H9 (cell line): ENCODE results near the gene VOPP1. TPM values are rescaled to one million over a fixed set of nuclear protein-coding genes. Genes with fewer than 3 reads are reported as not detected.
A peak's percentile ranks its signal among the peaks of the same experiment; 100 is the strongest.

Experiments
- DNase-seq: peaks from one replicate; pipeline ENCODE4 v3.0.0-alpha.2; 2017
- H2AFZ ChIP-seq: one replicate; pipeline ENCODE4 v1.6.1; 2013; ENCODE audit warnings: mild to moderate bottlenecking, low read length, control low read depth, moderate library complexity
- H2AK5ac ChIP-seq: 2 replicates; pipeline ENCODE4 v1.6.1; 2013; ENCODE audit warnings: low read length, control low read depth, mixed read lengths; ENCODE audit not compliant: insufficient read length
- H2BK120ac ChIP-seq: one replicate; pipeline ENCODE4 v1.6.1; 2013; ENCODE audit warnings: low read depth, mild to moderate bottlenecking, low read length, control low read depth, inconsistent platforms; ENCODE audit not compliant: poor library complexity, severe bottlenecking
- H2BK12ac ChIP-seq: 2 replicates; pipeline ENCODE4 v1.6.1; 2013; ENCODE audit warnings: low read length, control low read depth, mixed read lengths, low read depth; ENCODE audit not compliant: insufficient read length
- H2BK15ac ChIP-seq: 2 replicates; pipeline ENCODE4 v1.6.1; 2013; ENCODE audit warnings: low read depth, low read length, control low read depth
- H2BK20ac ChIP-seq: one replicate; pipeline ENCODE4 v1.6.1; 2013; ENCODE audit warnings: low read depth, mild to moderate bottlenecking, low read length, control low read depth, inconsistent platforms; ENCODE audit not compliant: poor library complexity, severe bottlenecking
- H2BK5ac ChIP-seq: 2 replicates; pipeline ENCODE4 v1.6.1; 2013; ENCODE audit warnings: low read length, control low read depth, mixed read lengths; ENCODE audit not compliant: insufficient read length
- H3K14ac ChIP-seq: 2 replicates; pipeline ENCODE4 v1.6.1; 2013; ENCODE audit warnings: low read length, control low read depth; ENCODE audit not compliant: insufficient read depth
- H3K18ac ChIP-seq: 2 replicates; pipeline ENCODE4 v1.6.1; 2013; ENCODE audit warnings: low read depth, mild to moderate bottlenecking, mixed read lengths, low read length, control low read depth; ENCODE audit not compliant: insufficient read length
- H3K23ac ChIP-seq: 2 replicates; pipeline ENCODE4 v1.6.1; 2013; ENCODE audit warnings: low read length, control low read depth, mixed read lengths, low read depth; ENCODE audit not compliant: insufficient read length
- H3K23me2 ChIP-seq: 2 replicates; pipeline ENCODE4 v1.6.1; 2013; ENCODE audit warnings: low read depth, mild to moderate bottlenecking, mixed read lengths, low read length, control low read depth; ENCODE audit not compliant: insufficient read length, poor library complexity, severe bottlenecking
- H3K27ac ChIP-seq: 2 replicates; pipeline ENCODE4 v1.5.1; 2013; ENCODE audit warnings: low read length, control low read depth, mixed read lengths, low read depth; ENCODE audit not compliant: insufficient read length
- H3K27me3 ChIP-seq: 2 replicates; pipeline ENCODE4 v1.6.1; 2013; ENCODE audit warnings: low read length, control low read depth, inconsistent platforms; ENCODE audit not compliant: insufficient read depth
- H3K4ac ChIP-seq: 2 replicates; pipeline ENCODE4 v1.6.1; 2013; ENCODE audit warnings: low read depth, mild to moderate bottlenecking, control low read depth, inconsistent platforms, low read length, moderate library complexity
- H3K4me1 ChIP-seq: 2 replicates; pipeline ENCODE4 v1.6.1; 2013; ENCODE audit warnings: low read length, control low read depth, inconsistent platforms; ENCODE audit not compliant: insufficient read depth
- H3K4me2 ChIP-seq: 2 replicates; pipeline ENCODE4 v1.6.1; 2013; ENCODE audit warnings: low read length, control low read depth, mixed read lengths; ENCODE audit not compliant: insufficient read length, insufficient read depth
- H3K56ac ChIP-seq: 2 replicates; pipeline ENCODE4 v1.6.1; 2013; ENCODE audit warnings: low read depth, mild to moderate bottlenecking, mixed read lengths, low read length, control low read depth; ENCODE audit not compliant: insufficient read length
- H3K79me1 ChIP-seq: 2 replicates; pipeline ENCODE4 v1.6.1; 2013; ENCODE audit warnings: low read depth, mild to moderate bottlenecking, moderate library complexity, low read length, control low read depth, inconsistent platforms; ENCODE audit not compliant: insufficient read depth, poor library complexity, severe bottlenecking
- H3K79me2 ChIP-seq: 2 replicates; pipeline ENCODE4 v1.6.1; 2013; ENCODE audit warnings: low read length, control low read depth, inconsistent platforms; ENCODE audit not compliant: insufficient read depth
- H3K9ac ChIP-seq: 2 replicates; pipeline ENCODE4 v1.6.1; 2013; ENCODE audit warnings: low read length, control low read depth, mixed read lengths; ENCODE audit not compliant: insufficient read length; ENCODE audit errors: extremely low read depth
- H3K9me3 ChIP-seq: one replicate; pipeline ENCODE4 v1.6.1; 2013; ENCODE audit warnings: low read depth, low read length, inconsistent platforms; ENCODE audit not compliant: control insufficient read depth
- H3T11ph ChIP-seq: one replicate; pipeline ENCODE4 v1.6.1; 2013; ENCODE audit warnings: mild to moderate bottlenecking, low read length, control low read depth, inconsistent platforms
- H4K20me1 ChIP-seq: one replicate; pipeline ENCODE4 v1.6.1; 2013; ENCODE audit not compliant: control insufficient read depth, insufficient read length, insufficient read depth
- H4K5ac ChIP-seq: 2 replicates; pipeline ENCODE4 v1.6.1; 2013; ENCODE audit warnings: low read depth, mild to moderate bottlenecking, mixed read lengths, low read length, control low read depth; ENCODE audit not compliant: insufficient read length
- H4K8ac ChIP-seq: replicated peaks from 2 replicates; pipeline ENCODE4 v1.6.1; 2013; ENCODE audit warnings: low read length, control low read depth, mixed read lengths, low read depth; ENCODE audit not compliant: insufficient read length
- H4K91ac ChIP-seq: 2 replicates; pipeline ENCODE4 v1.6.1; 2013; ENCODE audit warnings: low read depth, mild to moderate bottlenecking, moderate library complexity, mixed read lengths, low read length, control low read depth; ENCODE audit not compliant: insufficient read length
- H3K27ac Mint-ChIP-seq, 3 experiments: 2 replicates in 2 of 3; 3 replicates in 1 of 3; pipeline ENCODE4 v1.8.0; 2020 to 2021; ENCODE audit warnings: mixed read lengths in 3 of 3, mild to moderate bottlenecking in 1 of 3, moderate library complexity in 1 of 3
- H3K27me3 Mint-ChIP-seq: 2 replicates; pipeline ENCODE4 v1.8.0; 2021; ENCODE audit warnings: low read depth, mild to moderate bottlenecking, moderate library complexity, mixed read lengths
- H3K36me3 Mint-ChIP-seq, 3 experiments: 2 replicates in 2 of 3; 3 replicates in 1 of 3; pipeline ENCODE4 v1.8.0; 2020 to 2021; ENCODE audit warnings: low read depth in 3 of 3, mixed read lengths in 3 of 3; ENCODE audit not compliant: insufficient read depth in 1 of 3
- H3K4me1 Mint-ChIP-seq, 2 experiments: 2 replicates each; pipeline ENCODE4 v1.8.0; 2020; ENCODE audit warnings: mixed read lengths in 2 of 2
- H3K4me3 Mint-ChIP-seq, 2 experiments: 2 replicates in 1 of 2; 3 replicates in 1 of 2; pipeline ENCODE4 v1.8.0; 2020 to 2021; ENCODE audit warnings: mild to moderate bottlenecking in 2 of 2, mixed read lengths in 2 of 2, moderate library complexity in 1 of 2
- H3K9me3 Mint-ChIP-seq, 2 experiments: 2 replicates in 1 of 2; 3 replicates in 1 of 2; pipeline ENCODE4 v1.8.0; 2020; ENCODE audit warnings: mild to moderate bottlenecking in 2 of 2, mixed read lengths in 2 of 2, moderate library complexity in 1 of 2
- WGBS: extraction: QIAGEN DNeasy Blood & Tissue Kit; methylation state at CpG from one replicate; pipeline ENCODE4 v1.1.7; 2013; ENCODE audit warnings: missing lambda C conversion rate, low lambda C conversion rate, mixed read lengths; ENCODE audit not compliant: insufficient read length; ENCODE audit errors: extremely low coverage; 5-methylcytosine and 5-hydroxymethylcytosine counted together
- total RNA-seq: library from RNA; stranded (reverse); gene quantifications from 2 replicates; pipeline ENCODE4 v1.2.1, GENCODE V29; 2021
- TF ChIP-seq, protein P1 (sequence below): fragments of 200-600 bp; sonication (generic); conservative IDR thresholded peaks from 3 replicates; pipeline ENCODE4 v1.8.0; 2021; ENCODE audit warnings: antibody characterized with exemption, mild to moderate bottlenecking

The VOPP1 gene
- total RNA-seq, 1 experiment from 2014 or later = 55.7 TPM

DNA sequence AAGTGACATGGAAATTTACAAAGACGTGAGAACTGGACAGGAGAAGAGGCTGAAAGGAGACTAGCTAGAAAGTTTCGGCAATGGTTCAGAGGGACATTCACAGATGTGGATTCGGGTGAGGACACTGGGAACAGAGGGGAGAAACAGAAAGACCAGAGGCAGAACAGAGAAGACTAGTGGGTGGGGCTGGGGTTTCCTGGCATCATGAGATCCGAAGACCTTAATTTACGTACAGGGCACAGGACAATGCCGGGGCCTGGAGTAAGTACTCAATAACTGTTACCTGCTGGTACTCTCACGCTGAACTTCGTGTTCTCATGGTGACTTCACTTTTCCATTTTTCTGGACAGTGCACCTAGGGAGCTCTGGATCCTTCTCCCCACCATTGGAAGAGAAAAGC lies 53.5 kb downstream of the VOPP1 start:
- no peak overlapping the region for H3K4me3 Mint-ChIP-seq
- no CpG with 5 or more reads among the region's 8 CpGs for WGBS
- no peak overlapping the region for H2BK20ac ChIP-seq
- H2BK5ac ChIP-seq = no peak overlapping the region
- H3K18ac ChIP-seq = no peak overlapping the region
- H4K8ac ChIP-seq = no peak overlapping the region
- H3K4me1 Mint-ChIP-seq = peaks cover 29 to 35% of the 10 kb centered on the region in 2 experiments
- H3K23me2 ChIP-seq = no peaks in the 10 kb centered on the region
- H3K9me3 ChIP-seq = no peaks in the 10 kb centered on the region
- no peak for DNase-seq
- H2AK5ac ChIP-seq = no peak overlapping the region
- no peak overlapping the region for H3T11ph ChIP-seq
- no peak overlapping the region for H2BK12ac ChIP-seq
- H3K4me2 ChIP-seq = no peak overlapping the region
- H3K79me1 ChIP-seq = no peaks in the 10 kb centered on the region
- H3K27me3 Mint-ChIP-seq = no peaks in the 10 kb centered on the region
- H3K23ac ChIP-seq = no peak overlapping the region
- peak overlapping the region in 1 of 3 experiments; percentile 6; a peak in 1 of 7 replicates for H3K27ac Mint-ChIP-seq
- no peaks in the 10 kb centered on the region for H3K27me3 ChIP-seq
- H4K5ac ChIP-seq = no peak overlapping the region
- H4K91ac ChIP-seq = no peak overlapping the region
- no peak overlapping the region for H2BK15ac ChIP-seq
- no peak overlapping the region for H3K9ac ChIP-seq
- H3K9me3 Mint-ChIP-seq = no peaks in the 10 kb centered on the region
- H4K20me1 ChIP-seq = no peaks in the 10 kb centered on the region
- H3K56ac ChIP-seq = no peak overlapping the region
- no peak overlapping the region for H2AFZ ChIP-seq
- H3K79me2 ChIP-seq = no peaks in the 10 kb centered on the region; the same call in 1 of the 2 replicates
- H3K4me1 ChIP-seq = peaks cover 2% of the 10 kb centered on the region; the same call in 1 of the 2 replicates
- no peak overlapping the region for H3K4ac ChIP-seq
- H2BK120ac ChIP-seq = no peak overlapping the region
- H3K27ac ChIP-seq = no peak overlapping the region
- H3K14ac ChIP-seq = no peak overlapping the region
- H3K36me3 Mint-ChIP-seq = peaks cover 14 to 43% (median 26%) of the 10 kb centered on the region in 3 experiments; a peak in 6 of 7 replicates
- TF ChIP-seq, protein P1, sequence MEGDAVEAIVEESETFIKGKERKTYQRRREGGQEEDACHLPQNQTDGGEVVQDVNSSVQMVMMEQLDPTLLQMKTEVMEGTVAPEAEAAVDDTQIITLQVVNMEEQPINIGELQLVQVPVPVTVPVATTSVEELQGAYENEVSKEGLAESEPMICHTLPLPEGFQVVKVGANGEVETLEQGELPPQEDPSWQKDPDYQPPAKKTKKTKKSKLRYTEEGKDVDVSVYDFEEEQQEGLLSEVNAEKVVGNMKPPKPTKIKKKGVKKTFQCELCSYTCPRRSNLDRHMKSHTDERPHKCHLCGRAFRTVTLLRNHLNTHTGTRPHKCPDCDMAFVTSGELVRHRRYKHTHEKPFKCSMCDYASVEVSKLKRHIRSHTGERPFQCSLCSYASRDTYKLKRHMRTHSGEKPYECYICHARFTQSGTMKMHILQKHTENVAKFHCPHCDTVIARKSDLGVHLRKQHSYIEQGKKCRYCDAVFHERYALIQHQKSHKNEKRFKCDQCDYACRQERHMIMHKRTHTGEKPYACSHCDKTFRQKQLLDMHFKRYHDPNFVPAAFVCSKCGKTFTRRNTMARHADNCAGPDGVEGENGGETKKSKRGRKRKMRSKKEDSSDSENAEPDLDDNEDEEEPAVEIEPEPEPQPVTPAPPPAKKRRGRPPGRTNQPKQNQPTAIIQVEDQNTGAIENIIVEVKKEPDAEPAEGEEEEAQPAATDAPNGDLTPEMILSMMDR = no peak
